Measurements from ENCODE around the gene BCR. TPM values are rescaled to one million over a fixed set of nuclear protein-coding genes. Genes with fewer than 3 reads are reported as not detected.

BCR gene
- total RNA-seq, 2 experiments from 2014 or later: 60.7 to 63.2 TPM

- CTCF ChIA-PET: no interaction called here
- Mint-ChIP-seq H3K4me1 (peaks cover 51% of the 10 kb centered on the region), H3K4me3 (no peak overlapping the region), H3K9me3 (no peaks in the 10 kb centered on the region), H3K27ac (no peak overlapping the region), H3K36me3 (ENCODE audit: low read depth) (peaks cover 16% of the 10 kb centered on the region), H3K27me3 (no peaks in the 10 kb centered on the region)
- no peak for DNase-seq
- POLR2A ChIA-PET: interaction anchor here (1.8 kb wide), 1 partner anchor 10 kb away, joined by 7 read pairs; no protein-coding TSS in a partner anchor
Measured at GRCh38 chr22:23236440-23237184, 56.3 kb downstream of the BCR start.

GRCh38 chr22:23237201-23237798 lies 57.0 kb downstream of the BCR start:
- ChIA-PET CTCF (no interaction called here), POLR2A (no interaction called here)

GRCh38 chr22:23237841-23238240 lies 57.5 kb downstream of the BCR start:
- Mint-ChIP-seq H3K9me3 (no peaks in the 10 kb centered on the region), H3K4me1 (peaks cover 63% of the 10 kb centered on the region), H3K4me3 (no peak overlapping the region), H3K27me3 (no peaks in the 10 kb centered on the region), H3K36me3 (ENCODE audit: low read depth) (peaks cover 16% of the 10 kb centered on the region), H3K27ac (peak overlapping the region; percentile 22)
- DNase-seq: no peak
- CTCF ChIA-PET: no interaction called here
- POLR2A ChIA-PET: no interaction called here

More at GRCh38 chr22:23237201-23237798, 57.0 kb downstream of the BCR start:
- peak overlapping the region; percentile 53 for H3K27ac Mint-ChIP-seq
- H3K4me1 Mint-ChIP-seq: peaks cover 58% of the 10 kb centered on the region
- no peak overlapping the region for H3K4me3 Mint-ChIP-seq
- peaks cover 16% of the 10 kb centered on the region for H3K36me3 Mint-ChIP-seq (ENCODE audit: low read depth)
- DNase-seq: no peak
- no peaks in the 10 kb centered on the region for H3K27me3 Mint-ChIP-seq
- H3K9me3 Mint-ChIP-seq: no peaks in the 10 kb centered on the region

GRCh38 chr22:23238707-23239106 lies 58.4 kb downstream of the BCR start:
- peaks cover 69% of the 10 kb centered on the region for H3K4me1 Mint-ChIP-seq
- H3K4me3 Mint-ChIP-seq: no peak overlapping the region
- peaks cover 16% of the 10 kb centered on the region for H3K36me3 Mint-ChIP-seq (ENCODE audit: low read depth)
- no peak overlapping the region for H3K27ac Mint-ChIP-seq
- no peaks in the 10 kb centered on the region for H3K9me3 Mint-ChIP-seq
- H3K27me3 Mint-ChIP-seq: no peaks in the 10 kb centered on the region
- no peak for DNase-seq
- POLR2A ChIA-PET: no interaction called here
- CTCF ChIA-PET: no interaction called here

GRCh38 chr22:23239429-23239828 lies 59.1 kb downstream of the BCR start:
- H3K9me3 Mint-ChIP-seq: no peaks in the 10 kb centered on the region
- H3K27me3 Mint-ChIP-seq: no peaks in the 10 kb centered on the region
- no peak overlapping the region for H3K27ac Mint-ChIP-seq
- H3K4me3 Mint-ChIP-seq: no peak overlapping the region
- no peak for DNase-seq
- H3K36me3 Mint-ChIP-seq (ENCODE audit: low read depth): peaks cover 16% of the 10 kb centered on the region
- peaks cover 71% of the 10 kb centered on the region for H3K4me1 Mint-ChIP-seq
- ChIA-PET POLR2A (no interaction called here), CTCF (interaction anchor here (0.9 kb wide), 1 partner anchor 61 kb away, joined by 4 read pairs; no protein-coding TSS in a partner anchor)

- Mint-ChIP-seq H3K27ac (peak overlapping the region; percentile 63), H3K36me3 (ENCODE audit: low read depth) (peaks cover 16% of the 10 kb centered on the region), H3K27me3 (no peaks in the 10 kb centered on the region), H3K4me1 (peaks cover 76% of the 10 kb centered on the region), H3K9me3 (no peaks in the 10 kb centered on the region), H3K4me3 (no peak overlapping the region)
- DNase-seq: peak; percentile 40
- ChIA-PET CTCF (no interaction called here), POLR2A (interaction anchor here (3.0 kb wide), 1 partner anchor 11 kb away, joined by 15 read pairs; no protein-coding TSS in a partner anchor)
Measured at GRCh38 chr22:23240639-23241389, 60.5 kb downstream of the BCR start.

GRCh38 chr22:23241562-23242472 lies 61.5 kb downstream of the BCR start:
- peaks cover 79% of the 10 kb centered on the region for H3K4me1 Mint-ChIP-seq

GRCh38 chr22:23242473-23243001 lies 62.2 kb downstream of the BCR start:
- POLR2A ChIA-PET: interaction anchor here (1.0 to 3.0 kb wide), 9 partner anchors 10 to 60 kb away, joined by 3 to 25 read pairs (median 5); no protein-coding TSS in a partner anchor
- CTCF ChIA-PET: interaction anchor here (0.7 to 2.4 kb wide), 10 partner anchors 13 to 66 kb away, joined by 3 to 11 read pairs (median 4); partner anchors contain the start of gene BCR
- H3K27me3 Mint-ChIP-seq: no peaks in the 10 kb centered on the region
- peak overlapping the region; percentile 27 for H3K4me3 Mint-ChIP-seq
- H3K36me3 Mint-ChIP-seq (ENCODE audit: low read depth): peaks cover 13% of the 10 kb centered on the region
- peaks cover 80% of the 10 kb centered on the region for H3K4me1 Mint-ChIP-seq
- H3K27ac Mint-ChIP-seq: peak overlapping the region; percentile 79
- no peaks in the 10 kb centered on the region for H3K9me3 Mint-ChIP-seq
- DNase-seq: no peak

More at GRCh38 chr22:23241562-23242472, 61.5 kb downstream of the BCR start:
- H3K4me3 Mint-ChIP-seq: no peak overlapping the region
- peak overlapping the region; percentile 79 for H3K27ac Mint-ChIP-seq
- CTCF ChIA-PET: interaction anchor here (2.4 kb wide), 1 partner anchor 15 kb away, joined by 11 read pairs; no protein-coding TSS in a partner anchor
- DNase-seq: no peak
- no peaks in the 10 kb centered on the region for H3K9me3 Mint-ChIP-seq
- peaks cover 16% of the 10 kb centered on the region for H3K36me3 Mint-ChIP-seq (ENCODE audit: low read depth)
- no peaks in the 10 kb centered on the region for H3K27me3 Mint-ChIP-seq
- POLR2A ChIA-PET: interaction anchor here (1.0 to 3.0 kb wide), 6 partner anchors 9 to 59 kb away, joined by 3 to 25 read pairs (median 8); no protein-coding TSS in a partner anchor

- H3K27me3 Mint-ChIP-seq: no peaks in the 10 kb centered on the region
- peak overlapping the region; percentile 27 for H3K4me3 Mint-ChIP-seq
Measured at GRCh38 chr22:23243006-23243573, 62.8 kb downstream of the BCR start.

GRCh38 chr22:23243859-23244689 lies 63.8 kb downstream of the BCR start:
- no peak for DNase-seq
- H3K4me3 Mint-ChIP-seq: peak overlapping the region; percentile 27
- CTCF ChIA-PET: interaction anchor here (0.7 to 2.4 kb wide), 6 partner anchors 15 to 826 kb away, joined by 3 to 11 read pairs (median 4); no protein-coding TSS in a partner anchor
- H3K27ac Mint-ChIP-seq: peak overlapping the region; percentile 79
- H3K9me3 Mint-ChIP-seq: no peaks in the 10 kb centered on the region
- peaks cover 8% of the 10 kb centered on the region for H3K36me3 Mint-ChIP-seq (ENCODE audit: low read depth)
- no peaks in the 10 kb centered on the region for H3K27me3 Mint-ChIP-seq
- peaks cover 83% of the 10 kb centered on the region for H3K4me1 Mint-ChIP-seq
- POLR2A ChIA-PET: interaction anchor here (0.9 to 3.0 kb wide), 8 partner anchors 8 to 62 kb away, joined by 3 to 25 read pairs (median 5); no protein-coding TSS in a partner anchor

More at GRCh38 chr22:23243006-23243573, 62.8 kb downstream of the BCR start:
- peaks cover 12% of the 10 kb centered on the region for H3K36me3 Mint-ChIP-seq (ENCODE audit: low read depth)
- H3K9me3 Mint-ChIP-seq: no peaks in the 10 kb centered on the region
- POLR2A ChIA-PET: interaction anchor here (0.5 to 3.0 kb wide), 13 partner anchors 9 to 927 kb away, joined by 3 to 25 read pairs (median 3); no protein-coding TSS in a partner anchor
- CTCF ChIA-PET: interaction anchor here (0.7 to 2.4 kb wide), 12 partner anchors 14 to 827 kb away, joined by 3 to 11 read pairs (median 4); partner anchors contain the start of gene BCR
- DNase-seq: peak; percentile 78
- H3K4me1 Mint-ChIP-seq: peaks cover 80% of the 10 kb centered on the region
- peak overlapping the region; percentile 79 for H3K27ac Mint-ChIP-seq

- POLR2A ChIA-PET: interaction anchor here (0.6 kb wide), 1 partner anchor 23 kb away, joined by 3 read pairs; no protein-coding TSS in a partner anchor
- no peaks in the 10 kb centered on the region for H3K27me3 Mint-ChIP-seq
- no peak for DNase-seq
- peaks cover 11% of the 10 kb centered on the region for H3K36me3 Mint-ChIP-seq (ENCODE audit: low read depth)
- no peaks in the 10 kb centered on the region for H3K9me3 Mint-ChIP-seq
- peak overlapping the region; percentile 62 for H3K27ac Mint-ChIP-seq
- CTCF ChIA-PET: no interaction called here
- H3K4me1 Mint-ChIP-seq: peaks cover 84% of the 10 kb centered on the region
- H3K4me3 Mint-ChIP-seq: peak overlapping the region; percentile 6
Measured at GRCh38 chr22:23244690-23245044, 64.4 kb downstream of the BCR start.
